GM12878 (cell line): ENCODE data around the gene RNU6-9. TPM values are rescaled to one million over a fixed set of nuclear protein-coding genes. Genes with fewer than 3 reads are reported as not detected.

Experiments used
- ASH2L ChIP-seq: fragments of 300-600, 200-600 bp; sonication (generic); IDR thresholded peaks from 2 replicates; pipeline ENCODE4 v1.6.1; 2017; ENCODE audit warnings: low read depth, mild to moderate bottlenecking, borderline replicate concordance
- CHD4 ChIP-seq: fragments of 200-600 bp; sonication (generic); IDR thresholded peaks from 2 replicates; pipeline ENCODE4 v1.6.1; 2016; ENCODE audit warnings: mild to moderate bottlenecking
- FOXM1 ChIP-seq: IDR thresholded peaks from 2 replicates; pipeline ENCODE4 v1.6.1; 2012; ENCODE audit warnings: low read depth, mild to moderate bottlenecking, inconsistent platforms, low read length, moderate library complexity
- IKZF2 ChIP-seq, 2 experiments: fragments of 450-650 bp; IDR thresholded peaks; 2 replicates each; pipeline ENCODE4 v1.6.1; 2017; ENCODE audit warnings: mild to moderate bottlenecking in 2 of 2, moderate library complexity in 2 of 2
- JUNB ChIP-seq: IDR thresholded peaks from 2 replicates; pipeline ENCODE4 v1.6.1; 2016; ENCODE audit warnings: antibody characterized with exemption, mild to moderate bottlenecking
- MEF2B ChIP-seq: fragments of 450-650 bp; IDR thresholded peaks from 2 replicates; pipeline ENCODE4 v1.6.1; 2018; ENCODE audit warnings: mild to moderate bottlenecking, moderate library complexity; ENCODE audit not compliant: partially characterized antibody, poor library complexity, severe bottlenecking
- NFYA ChIP-seq: IDR thresholded peaks from 2 replicates; pipeline ENCODE4 v1.6.1; 2011; ENCODE audit warnings: low read depth, mild to moderate bottlenecking, low read length, improper control_type of control experiment, borderline replicate concordance
- NR2F1 ChIP-seq: fragments of 450-650 bp; conservative IDR thresholded peaks from 2 replicates; pipeline ENCODE4 v1.6.1; 2017; ENCODE audit warnings: mild to moderate bottlenecking
- PAX5 ChIP-seq: IDR thresholded peaks from 2 replicates; pipeline ENCODE4 v1.6.1; 2011; ENCODE audit warnings: low read depth, low read length, borderline replicate concordance
- POLR2AphosphoS2 ChIP-seq: IDR thresholded peaks from 2 replicates; pipeline ENCODE4 v1.6.1; 2011; ENCODE audit warnings: low read depth, mild to moderate bottlenecking, low read length, improper control_type of control experiment, moderate library complexity
- POLR2AphosphoS5 ChIP-seq: IDR thresholded peaks from 2 replicates; pipeline ENCODE4 v1.6.1; 2011; ENCODE audit warnings: mild to moderate bottlenecking, low read length, inconsistent platforms
- RCOR1 ChIP-seq: conservative IDR thresholded peaks from 2 replicates; pipeline ENCODE4 v1.6.1; 2012; ENCODE audit warnings: low read depth, low read length, improper control_type of control experiment
- SIN3A ChIP-seq: IDR thresholded peaks from 2 replicates; pipeline ENCODE4 v1.6.1; 2012; ENCODE audit warnings: low read depth, low read length, improper control_type of control experiment
- SMAD5 ChIP-seq: IDR thresholded peaks from 2 replicates; pipeline ENCODE4 v1.6.1; 2016; ENCODE audit warnings: antibody characterized with exemption, low read depth
- SMC3 ChIP-seq: IDR thresholded peaks from 2 replicates; pipeline ENCODE4 v1.6.1; 2011; ENCODE audit warnings: low read length, improper control_type of control experiment, borderline replicate concordance
- WRNIP1 ChIP-seq: IDR thresholded peaks from 2 replicates; pipeline ENCODE4 v1.6.1; 2011; ENCODE audit warnings: low read depth, low read length, improper control_type of control experiment, borderline replicate concordance
- polyA plus RNA-seq, 11 experiments: library from polyadenylated mRNA; depleted of rRNA in 4 of 11; unstranded in 6 of 11; stranded (reverse) in 5 of 11; fragments of >200 nt; fragmentation: Nextera tagmentation in 4 of 11; fragmentation: Illumina TruSeq in 1 of 11; extraction: Ambion mirVana in 4 of 11; extraction: Trizol in 1 of 11; gene quantifications; 1 replicate in 1 of 11; 2 replicates in 10 of 11; pipeline versions ENCODE4 v1.2.1 to v1.2.3, GENCODE V29; 2011 to 2016; ENCODE audit warnings: inconsistent platforms in 2 of 11, missing spikeins in 2 of 11, low read depth in 1 of 11
- total RNA-seq, 4 experiments: library from RNA; depleted of rRNA in 3 of 4; stranded (reverse); fragments of >200 nt in 3 of 4; fragmentation: Illumina TruSeq in 1 of 4; extraction: Trizol in 1 of 4; gene quantifications; 2 replicates each; pipeline versions ENCODE4 v1.2.1 to v1.2.3, GENCODE V29; 2013 to 2021
- TF ChIP-seq, protein P1 (sequence below): fragments of 150-350 bp; IDR thresholded peaks from 2 replicates; pipeline ENCODE4 v1.6.1; 2014; ENCODE audit warnings: mild to moderate bottlenecking, low read depth, low read length
- TF ChIP-seq, protein P2 (sequence below): IDR thresholded peaks from 2 replicates; pipeline ENCODE4 v1.6.1; 2012; ENCODE audit warnings: mild to moderate bottlenecking, low read depth, low read length
- TF ChIP-seq, protein P3 (sequence below): fragments of 450-650 bp; IDR thresholded peaks from 2 replicates; pipeline ENCODE4 v1.6.1; 2017; ENCODE audit warnings: mild to moderate bottlenecking, low read depth, inconsistent platforms; ENCODE audit not compliant: poor library complexity, severe bottlenecking
- TF ChIP-seq, protein P4 (sequence below): IDR thresholded peaks from 2 replicates; pipeline ENCODE4 v1.6.1; 2012; ENCODE audit warnings: low read depth, low read length, improper control_type of control experiment
- TF ChIP-seq, protein P5 (sequence below): fragments of 450-650 bp; conservative IDR thresholded peaks from 2 replicates; pipeline ENCODE4 v1.6.1; 2017; ENCODE audit warnings: mild to moderate bottlenecking, moderate library complexity

The RNU6-9 gene
- total and polyA plus RNA-seq, 10 of the 15 experiments (the other 5 are each of a cell fraction or from before 2014, with no cell fraction given) = not detected

DNA sequence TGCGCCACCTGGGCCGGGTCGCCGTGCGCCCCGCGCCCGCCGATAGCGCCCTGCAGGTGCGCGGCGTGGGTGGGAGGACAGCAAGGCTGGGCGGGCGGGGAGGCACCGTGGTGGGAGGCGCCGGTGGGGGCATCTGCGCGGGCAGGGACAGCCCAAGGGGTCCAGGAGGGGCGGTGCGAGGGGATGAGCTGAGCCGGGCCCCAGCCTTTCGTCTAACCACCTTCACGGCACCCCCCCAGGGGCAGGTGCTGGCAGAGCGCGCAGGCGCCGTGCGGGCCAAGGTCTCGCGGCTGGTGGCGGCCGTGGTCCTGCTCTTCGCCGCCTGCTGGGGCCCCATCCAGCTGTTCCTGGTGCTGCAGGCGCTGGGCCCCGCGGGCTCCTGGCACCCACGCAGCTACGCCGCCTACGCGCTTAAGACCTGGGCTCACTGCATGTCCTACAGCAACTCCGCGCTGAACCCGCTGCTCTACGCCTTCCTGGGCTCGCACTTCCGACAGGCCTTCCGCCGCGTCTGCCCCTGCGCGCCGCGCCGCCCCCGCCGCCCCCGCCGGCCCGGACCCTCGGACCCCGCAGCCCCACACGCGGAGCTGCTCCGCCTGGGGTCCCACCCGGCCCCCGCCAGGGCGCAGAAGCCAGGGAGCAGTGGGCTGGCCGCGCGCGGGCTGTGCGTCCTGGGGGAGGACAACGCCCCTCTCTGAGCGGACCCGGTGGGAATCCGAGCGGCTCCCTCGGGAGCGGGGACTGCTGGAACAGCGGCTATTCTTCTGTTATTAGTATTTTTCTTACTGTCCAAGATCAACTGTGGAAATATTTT is 27.0 kb downstream of the RNU6-9 start (continued):
- TF ChIP-seq, protein P1, sequence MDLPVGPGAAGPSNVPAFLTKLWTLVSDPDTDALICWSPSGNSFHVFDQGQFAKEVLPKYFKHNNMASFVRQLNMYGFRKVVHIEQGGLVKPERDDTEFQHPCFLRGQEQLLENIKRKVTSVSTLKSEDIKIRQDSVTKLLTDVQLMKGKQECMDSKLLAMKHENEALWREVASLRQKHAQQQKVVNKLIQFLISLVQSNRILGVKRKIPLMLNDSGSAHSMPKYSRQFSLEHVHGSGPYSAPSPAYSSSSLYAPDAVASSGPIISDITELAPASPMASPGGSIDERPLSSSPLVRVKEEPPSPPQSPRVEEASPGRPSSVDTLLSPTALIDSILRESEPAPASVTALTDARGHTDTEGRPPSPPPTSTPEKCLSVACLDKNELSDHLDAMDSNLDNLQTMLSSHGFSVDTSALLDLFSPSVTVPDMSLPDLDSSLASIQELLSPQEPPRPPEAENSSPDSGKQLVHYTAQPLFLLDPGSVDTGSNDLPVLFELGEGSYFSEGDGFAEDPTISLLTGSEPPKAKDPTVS = no peak
- TF ChIP-seq POLR2AphosphoS2 (no peak; the same call in 1 of the 2 replicates), JUNB (no peak), NFYA (no peak), IKZF2 (IDR thresholded peaks at IDR 0.05) (peak; percentile 53 to 61; a peak in 2 of 4 replicates), SMAD5 (no peak), MEF2B (peak; percentile 50), NR2F1 (no peak), CHD4 (no peak), PAX5 (no peak), POLR2AphosphoS5 (no peak), RCOR1 (no peak), SIN3A (no peak), FOXM1 (no peak), SMC3 (no peak), WRNIP1 (no peak), ASH2L (no peak)
- TF ChIP-seq, protein P2, sequence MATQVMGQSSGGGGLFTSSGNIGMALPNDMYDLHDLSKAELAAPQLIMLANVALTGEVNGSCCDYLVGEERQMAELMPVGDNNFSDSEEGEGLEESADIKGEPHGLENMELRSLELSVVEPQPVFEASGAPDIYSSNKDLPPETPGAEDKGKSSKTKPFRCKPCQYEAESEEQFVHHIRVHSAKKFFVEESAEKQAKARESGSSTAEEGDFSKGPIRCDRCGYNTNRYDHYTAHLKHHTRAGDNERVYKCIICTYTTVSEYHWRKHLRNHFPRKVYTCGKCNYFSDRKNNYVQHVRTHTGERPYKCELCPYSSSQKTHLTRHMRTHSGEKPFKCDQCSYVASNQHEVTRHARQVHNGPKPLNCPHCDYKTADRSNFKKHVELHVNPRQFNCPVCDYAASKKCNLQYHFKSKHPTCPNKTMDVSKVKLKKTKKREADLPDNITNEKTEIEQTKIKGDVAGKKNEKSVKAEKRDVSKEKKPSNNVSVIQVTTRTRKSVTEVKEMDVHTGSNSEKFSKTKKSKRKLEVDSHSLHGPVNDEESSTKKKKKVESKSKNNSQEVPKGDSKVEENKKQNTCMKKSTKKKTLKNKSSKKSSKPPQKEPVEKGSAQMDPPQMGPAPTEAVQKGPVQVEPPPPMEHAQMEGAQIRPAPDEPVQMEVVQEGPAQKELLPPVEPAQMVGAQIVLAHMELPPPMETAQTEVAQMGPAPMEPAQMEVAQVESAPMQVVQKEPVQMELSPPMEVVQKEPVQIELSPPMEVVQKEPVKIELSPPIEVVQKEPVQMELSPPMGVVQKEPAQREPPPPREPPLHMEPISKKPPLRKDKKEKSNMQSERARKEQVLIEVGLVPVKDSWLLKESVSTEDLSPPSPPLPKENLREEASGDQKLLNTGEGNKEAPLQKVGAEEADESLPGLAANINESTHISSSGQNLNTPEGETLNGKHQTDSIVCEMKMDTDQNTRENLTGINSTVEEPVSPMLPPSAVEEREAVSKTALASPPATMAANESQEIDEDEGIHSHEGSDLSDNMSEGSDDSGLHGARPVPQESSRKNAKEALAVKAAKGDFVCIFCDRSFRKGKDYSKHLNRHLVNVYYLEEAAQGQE = no peak
- TF ChIP-seq, protein P3, sequence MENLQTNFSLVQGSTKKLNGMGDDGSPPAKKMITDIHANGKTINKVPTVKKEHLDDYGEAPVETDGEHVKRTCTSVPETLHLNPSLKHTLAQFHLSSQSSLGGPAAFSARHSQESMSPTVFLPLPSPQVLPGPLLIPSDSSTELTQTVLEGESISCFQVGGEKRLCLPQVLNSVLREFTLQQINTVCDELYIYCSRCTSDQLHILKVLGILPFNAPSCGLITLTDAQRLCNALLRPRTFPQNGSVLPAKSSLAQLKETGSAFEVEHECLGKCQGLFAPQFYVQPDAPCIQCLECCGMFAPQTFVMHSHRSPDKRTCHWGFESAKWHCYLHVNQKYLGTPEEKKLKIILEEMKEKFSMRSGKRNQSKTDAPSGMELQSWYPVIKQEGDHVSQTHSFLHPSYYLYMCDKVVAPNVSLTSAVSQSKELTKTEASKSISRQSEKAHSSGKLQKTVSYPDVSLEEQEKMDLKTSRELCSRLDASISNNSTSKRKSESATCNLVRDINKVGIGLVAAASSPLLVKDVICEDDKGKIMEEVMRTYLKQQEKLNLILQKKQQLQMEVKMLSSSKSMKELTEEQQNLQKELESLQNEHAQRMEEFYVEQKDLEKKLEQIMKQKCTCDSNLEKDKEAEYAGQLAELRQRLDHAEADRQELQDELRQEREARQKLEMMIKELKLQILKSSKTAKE = no peak
- TF ChIP-seq, protein P4, sequence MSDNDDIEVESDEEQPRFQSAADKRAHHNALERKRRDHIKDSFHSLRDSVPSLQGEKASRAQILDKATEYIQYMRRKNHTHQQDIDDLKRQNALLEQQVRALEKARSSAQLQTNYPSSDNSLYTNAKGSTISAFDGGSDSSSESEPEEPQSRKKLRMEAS = no peak
- TF ChIP-seq, protein P5, sequence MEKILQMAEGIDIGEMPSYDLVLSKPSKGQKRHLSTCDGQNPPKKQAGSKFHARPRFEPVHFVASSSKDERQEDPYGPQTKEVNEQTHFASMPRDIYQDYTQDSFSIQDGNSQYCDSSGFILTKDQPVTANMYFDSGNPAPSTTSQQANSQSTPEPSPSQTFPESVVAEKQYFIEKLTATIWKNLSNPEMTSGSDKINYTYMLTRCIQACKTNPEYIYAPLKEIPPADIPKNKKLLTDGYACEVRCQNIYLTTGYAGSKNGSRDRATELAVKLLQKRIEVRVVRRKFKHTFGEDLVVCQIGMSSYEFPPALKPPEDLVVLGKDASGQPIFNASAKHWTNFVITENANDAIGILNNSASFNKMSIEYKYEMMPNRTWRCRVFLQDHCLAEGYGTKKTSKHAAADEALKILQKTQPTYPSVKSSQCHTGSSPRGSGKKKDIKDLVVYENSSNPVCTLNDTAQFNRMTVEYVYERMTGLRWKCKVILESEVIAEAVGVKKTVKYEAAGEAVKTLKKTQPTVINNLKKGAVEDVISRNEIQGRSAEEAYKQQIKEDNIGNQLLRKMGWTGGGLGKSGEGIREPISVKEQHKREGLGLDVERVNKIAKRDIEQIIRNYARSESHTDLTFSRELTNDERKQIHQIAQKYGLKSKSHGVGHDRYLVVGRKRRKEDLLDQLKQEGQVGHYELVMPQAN = no peak
